Stimulated activated CD4-positive, alpha-beta T cell treated with anti-CD3 and anti-CD28 coated beads, Interleukin-15, amount 100 ng/mL, for 48 hours (primary cell): Measurements from ENCODE around the gene ARL13A.
"Not testable (repeated sequence)": the region's sequence is repeated elsewhere in the genome, so short reads cannot be mapped to it uniquely, and the experiment has no call there.

Source experiments
- DNase-seq, 2 donors: peaks; one replicate each; pipeline ENCODE4 v3.0.0-alpha.2; 2020; ENCODE audit warnings: low read depth in 2 of 2

Gene ARL13A

DNA sequence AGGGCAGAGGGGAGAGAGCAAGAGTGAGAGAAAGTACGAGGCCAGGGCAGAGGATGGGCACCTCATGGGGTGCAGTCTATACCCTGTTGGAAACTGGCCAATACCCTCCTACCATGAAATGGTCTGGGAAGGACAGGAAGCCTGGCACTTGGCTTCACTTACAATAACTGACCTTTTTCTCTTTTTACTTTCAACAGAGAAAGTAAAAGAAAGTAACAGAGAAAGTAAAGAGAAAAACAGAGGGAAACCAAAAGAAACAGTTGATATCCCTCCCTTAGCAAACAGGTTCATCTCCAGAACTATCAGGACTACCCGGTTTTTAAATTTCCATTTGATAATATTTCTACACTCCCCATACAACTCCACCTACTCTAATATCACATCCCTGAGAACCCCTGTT, 20.6 kb downstream of the ARL13A start:
- no peak for DNase-seq

DNA sequence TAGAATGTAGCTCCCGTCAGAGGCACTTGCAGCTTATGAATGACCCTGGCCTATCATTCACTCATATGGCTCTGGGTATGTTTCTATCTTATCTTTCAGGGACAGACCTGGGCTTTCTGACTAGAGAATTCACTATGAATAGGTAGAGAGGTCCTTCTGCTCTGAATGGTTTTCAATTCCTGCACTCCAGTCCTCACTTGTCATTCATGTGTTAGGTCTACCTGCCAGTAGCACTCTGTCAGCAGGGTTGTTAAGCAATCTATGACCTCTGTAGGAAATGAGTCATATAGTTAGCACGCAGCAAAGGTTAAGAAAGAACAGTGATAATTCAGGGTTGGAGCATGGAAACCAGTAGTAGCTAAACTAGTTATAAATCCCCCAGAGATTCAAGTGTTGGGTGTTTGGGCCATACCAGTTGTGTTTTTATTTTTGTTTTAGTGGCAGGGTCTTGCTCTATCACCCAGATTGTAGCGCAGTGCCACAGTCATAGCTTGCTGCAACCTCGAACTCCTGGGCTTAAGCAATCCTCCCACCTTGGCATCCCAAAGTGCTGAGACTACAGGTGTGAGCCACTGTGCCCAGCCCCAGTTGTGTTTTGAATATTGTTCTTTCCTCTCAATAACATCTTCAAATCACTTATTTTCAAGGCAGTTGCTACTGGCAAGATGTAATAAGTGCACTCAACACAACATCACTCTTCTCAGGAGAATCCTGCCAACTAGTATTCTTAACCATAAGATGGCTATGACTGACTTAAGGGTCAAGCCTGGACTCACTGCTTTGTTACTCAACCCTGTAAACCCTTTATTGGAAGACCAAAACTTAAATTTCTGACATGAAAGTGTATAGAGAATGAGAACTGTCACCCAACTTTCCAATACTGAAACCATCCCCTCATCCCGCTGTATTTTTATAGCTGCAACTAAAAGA, 25.1 kb downstream of the ARL13A start:
- DNase-seq: no peak

DNA sequence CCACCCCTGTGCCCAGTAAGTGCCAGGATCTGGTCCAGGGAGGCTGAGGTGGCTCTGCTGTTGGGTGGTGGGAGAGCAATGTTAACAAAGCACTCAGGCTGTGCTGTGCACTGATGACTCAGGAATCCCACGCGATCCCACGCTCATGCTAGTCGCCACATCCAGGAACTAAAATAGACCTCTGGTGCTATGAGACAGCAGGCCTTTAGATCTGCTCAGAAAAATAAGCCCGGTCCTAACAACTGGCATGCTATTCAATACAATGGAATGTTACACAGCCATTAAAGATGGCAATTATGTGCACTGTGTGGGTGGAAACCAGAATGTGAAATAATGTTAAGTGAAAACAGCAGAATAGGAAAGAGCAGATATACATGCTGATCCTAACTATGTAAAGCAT, 26.0 kb downstream of the ARL13A start:
- peak; percentile 24 to 27 for DNase-seq

DNA sequence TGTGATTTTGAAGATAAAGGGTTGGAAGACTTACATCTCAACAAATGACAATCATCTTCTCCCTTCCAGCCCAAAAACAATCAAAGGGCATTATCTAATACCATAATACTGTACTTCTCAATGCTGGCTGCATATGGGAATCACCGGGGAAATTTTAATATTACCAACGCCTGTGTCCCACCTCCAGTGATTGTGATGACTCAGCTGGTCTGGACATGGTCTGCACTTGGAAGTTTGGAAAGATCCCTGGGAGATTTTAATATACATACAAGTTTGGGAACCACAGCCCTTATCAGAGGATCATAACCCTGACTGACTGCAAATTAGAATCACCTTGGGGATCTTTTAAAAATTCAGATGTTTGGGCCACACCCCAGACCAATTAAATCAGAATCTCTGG, 29.9 kb downstream of the ARL13A start:
- DNase-seq: no peak

DNA sequence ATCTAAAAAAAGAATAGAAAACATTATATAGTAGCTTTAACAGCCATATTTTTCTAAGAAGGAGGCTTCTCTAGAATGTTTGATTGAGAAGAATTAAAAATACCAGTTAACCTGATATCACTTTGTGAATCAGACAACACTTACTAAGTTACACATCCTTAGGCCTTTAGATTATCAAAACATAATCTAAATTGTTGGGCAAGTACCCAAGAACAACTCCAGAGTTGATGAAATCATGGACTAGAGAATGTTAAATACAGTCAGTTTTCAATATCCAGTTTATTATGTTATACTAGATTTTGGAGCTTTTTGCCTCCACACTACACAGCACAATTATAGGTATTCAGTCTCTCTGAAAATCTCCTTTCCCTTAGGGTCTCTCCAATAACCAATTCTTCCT, 39.6 kb downstream of the ARL13A start:
- DNase-seq: no peak

DNA sequence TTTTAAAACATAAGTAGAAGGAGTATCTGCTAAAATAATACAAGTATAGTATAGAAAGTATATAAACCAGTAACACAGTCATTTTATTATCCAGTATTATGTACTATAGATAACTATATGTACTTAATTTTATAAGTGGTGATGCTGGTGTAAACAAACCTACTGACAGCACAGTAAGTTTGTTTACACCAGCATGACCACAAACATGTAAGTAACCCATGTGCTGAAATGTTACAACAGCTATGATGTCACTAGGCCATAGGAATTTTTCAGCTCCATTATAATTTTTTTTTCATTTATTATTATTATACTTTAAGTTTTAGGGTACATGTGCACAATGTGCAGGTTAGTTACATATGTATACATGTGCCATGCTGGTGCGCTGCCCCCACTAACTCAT, 42.5 kb downstream of the ARL13A start:
- not testable (repeated sequence) for DNase-seq

DNA sequence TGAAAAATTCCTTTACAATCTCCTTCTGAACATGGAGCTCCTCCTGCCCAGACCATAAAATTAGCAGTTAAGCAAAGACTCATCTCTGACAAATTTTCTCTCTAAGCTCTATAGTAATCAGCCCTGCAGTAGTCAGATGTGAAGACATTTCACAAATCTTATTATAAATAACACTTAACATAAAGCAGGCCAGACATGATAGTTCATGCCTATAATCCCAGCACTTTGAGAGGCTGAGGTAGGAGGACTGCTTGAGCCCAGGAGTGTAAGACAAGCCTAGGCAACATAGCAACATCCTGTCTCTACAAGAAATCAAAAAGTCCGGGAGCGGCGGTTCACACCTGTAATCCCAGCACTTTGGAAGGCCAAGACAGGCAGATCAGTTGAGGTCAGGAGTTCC, 52.5 kb downstream of the ARL13A start:
- no peak for DNase-seq

DNA sequence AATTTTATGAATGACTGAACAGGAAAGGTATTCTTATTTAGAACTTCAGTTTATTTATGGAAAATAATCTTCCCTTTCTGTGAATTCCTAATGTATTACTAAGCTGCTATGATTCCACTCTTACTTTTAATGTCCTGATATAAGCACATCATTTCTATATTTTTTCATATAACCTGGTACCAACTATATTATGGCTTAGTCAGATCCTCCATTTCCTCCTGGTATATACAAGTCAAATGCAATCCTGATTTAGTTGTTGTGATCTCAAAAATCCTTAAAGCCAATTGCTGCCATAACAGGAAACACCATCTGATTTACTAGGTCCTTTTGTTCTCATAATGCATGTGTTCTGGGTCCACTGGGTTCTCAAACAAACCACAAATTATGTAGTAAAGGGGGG, 55.6 kb downstream of the ARL13A start:
- DNase-seq: no peak

DNA sequence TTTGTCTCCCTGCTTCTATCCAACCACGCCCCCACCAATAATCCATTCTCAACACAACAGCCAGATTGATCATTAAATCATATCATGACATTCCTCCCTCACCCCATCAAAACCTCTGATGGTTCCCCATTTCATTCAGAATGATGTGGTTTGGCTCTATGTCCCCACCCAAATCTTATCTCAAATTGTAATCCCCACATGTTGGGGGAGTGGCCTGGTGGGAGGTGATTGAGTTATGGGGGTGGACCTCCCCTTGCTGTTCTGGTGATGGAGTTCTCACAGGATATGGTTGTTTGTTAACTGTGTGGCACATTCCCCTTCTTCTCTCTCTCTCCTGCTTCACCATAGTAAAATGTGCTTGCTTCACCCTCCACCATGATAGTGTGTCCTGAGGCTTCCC, 59.1 kb downstream of the ARL13A start:
- DNase-seq: no peak

DNA sequence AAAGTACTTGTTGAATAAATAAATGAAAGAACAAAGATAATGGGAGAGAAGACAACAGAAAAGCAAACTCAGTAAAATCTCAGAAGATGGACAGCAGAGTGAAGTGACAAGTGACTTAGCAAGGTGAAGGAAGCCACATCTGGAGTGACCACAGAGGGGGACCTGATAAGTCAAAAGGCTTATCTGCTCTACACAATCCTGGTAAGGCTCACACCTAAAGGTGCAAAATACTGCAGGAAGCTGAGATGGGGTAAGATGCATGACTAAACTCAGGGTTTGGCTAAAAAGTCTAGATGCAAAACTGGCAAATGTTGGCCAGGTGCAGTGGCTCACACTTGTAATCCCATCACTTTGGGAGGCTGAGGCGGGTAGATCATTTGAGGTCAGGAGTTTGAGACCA, 60.2 kb downstream of the ARL13A start:
- no peak for DNase-seq

DNA sequence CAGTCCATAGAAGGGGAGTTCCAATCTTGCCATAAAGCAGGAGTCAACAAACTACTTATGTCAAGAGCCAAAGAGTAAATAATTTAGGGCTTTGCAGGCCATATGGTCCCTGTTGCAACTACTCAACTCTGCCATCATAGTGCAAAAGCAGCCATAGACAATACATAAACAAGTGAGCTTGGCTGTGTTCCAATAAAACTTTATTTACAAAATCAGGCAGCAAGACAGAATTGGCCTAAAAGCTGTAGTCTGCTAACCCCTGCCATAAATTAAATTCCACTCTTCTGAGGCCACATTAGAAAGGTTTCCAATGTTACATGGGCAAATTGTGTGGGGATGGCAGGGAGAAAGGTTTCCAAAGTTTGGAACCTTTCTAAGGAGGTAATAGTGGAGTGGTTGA, 67.7 kb downstream of the ARL13A start:
- no peak for DNase-seq

DNA sequence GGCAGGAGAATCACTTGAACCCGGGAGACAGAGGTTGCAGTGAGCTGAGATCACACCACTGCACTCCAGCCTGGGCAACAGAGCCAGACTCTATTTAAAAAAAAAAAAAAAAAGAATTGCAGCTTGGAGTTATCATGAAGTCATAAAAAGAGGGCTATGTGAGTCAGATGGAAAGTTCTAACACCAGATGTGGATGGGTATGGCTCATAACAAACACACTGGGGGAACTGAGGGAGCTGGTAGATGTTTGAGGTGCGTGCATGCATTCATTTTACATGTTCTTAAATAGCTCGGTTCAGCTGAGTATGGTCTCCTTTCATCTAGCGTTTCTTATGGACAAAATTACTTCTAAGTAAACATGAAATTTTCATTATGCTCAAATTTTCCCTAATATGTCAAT, 70.7 kb downstream of the ARL13A start:
- DNase-seq: no peak
